CD8-positive, alpha-beta memory T cell (primary cell): ENCODE data around the gene MAP3K3. TPM values are rescaled to one million over a fixed set of nuclear protein-coding genes. Genes with fewer than 3 reads are reported as not detected.

Source experiments
- CTCF ChIA-PET: fragments of 350-600 bp; sonication (Branson Sonifier 250); formaldehyde crosslinking; loops from one replicate; lab custom pipeline; 2021; ENCODE audit warnings: antibody characterized with exemption; lab: Charles Lee
- POLR2A ChIA-PET: fragments of 350-600 bp; sonication (Branson Sonifier 250); formaldehyde crosslinking; loops from one replicate; lab custom pipeline; 2021; ENCODE audit warnings: antibody characterized with exemption; lab: Charles Lee
- DNase-seq, 5 donors: peaks; one replicate each; pipeline versions ENCODE4 v3.0.0 to v3.0.0-alpha.2; 2020 to 2022; ENCODE audit warnings: mixed read lengths in 1 of 5
- H3K27ac ChIP-seq: one replicate; pipeline ENCODE4 v1.7.0; 2013; ENCODE audit warnings: low read depth, mild to moderate bottlenecking, low read length, moderate library complexity
- H3K27me3 ChIP-seq: 2 replicates; pipeline ENCODE4 v1.7.0; 2013; ENCODE audit warnings: low read length, mild to moderate bottlenecking; ENCODE audit not compliant: insufficient read depth, poor library complexity, severe bottlenecking
- H3K36me3 ChIP-seq: 2 replicates; pipeline ENCODE4 v1.7.0; 2013; ENCODE audit warnings: mild to moderate bottlenecking, low read length, moderate library complexity; ENCODE audit not compliant: insufficient read depth
- H3K4me1 ChIP-seq: 2 replicates; pipeline ENCODE4 v1.7.0; 2013; ENCODE audit warnings: mild to moderate bottlenecking, low read length, moderate library complexity; ENCODE audit not compliant: insufficient read depth
- H3K4me3 ChIP-seq: 2 replicates; pipeline ENCODE4 v1.7.0; 2013; ENCODE audit warnings: mild to moderate bottlenecking, low read length
- H3K9me3 ChIP-seq: 2 replicates; pipeline ENCODE4 v1.7.0; 2013; ENCODE audit warnings: mild to moderate bottlenecking, low read length
- H3K27ac Mint-ChIP-seq, 8 donors: one replicate each; pipeline ENCODE4 v1.8.0; 2020 to 2021; ENCODE audit warnings: mixed read lengths in 8 of 8, mild to moderate bottlenecking in 6 of 8, inconsistent platforms in 3 of 8, moderate library complexity in 3 of 8
- H3K27me3 Mint-ChIP-seq, 2 donors: one replicate each; pipeline ENCODE4 v1.8.0; 2020 to 2021; ENCODE audit warnings: mixed read lengths in 2 of 2, mild to moderate bottlenecking in 1 of 2, moderate library complexity in 1 of 2
- H3K36me3 Mint-ChIP-seq, 3 donors: one replicate each; pipeline ENCODE4 v1.8.0; 2020 to 2021; ENCODE audit warnings: mixed read lengths in 3 of 3, inconsistent platforms in 1 of 3, mild to moderate bottlenecking in 1 of 3
- H3K4me1 Mint-ChIP-seq, 3 donors: one replicate each; pipeline ENCODE4 v1.8.0; 2020 to 2021; ENCODE audit warnings: mixed read lengths in 3 of 3, inconsistent platforms in 1 of 3, mild to moderate bottlenecking in 1 of 3
- H3K4me3 Mint-ChIP-seq, 7 donors: one replicate each; pipeline ENCODE4 v1.8.0; 2020 to 2021; ENCODE audit warnings: mixed read lengths in 7 of 7, mild to moderate bottlenecking in 6 of 7, moderate library complexity in 4 of 7, inconsistent platforms in 2 of 7
- H3K9me3 Mint-ChIP-seq, 5 donors: one replicate each; pipeline ENCODE4 v1.8.0; 2020 to 2022; ENCODE audit warnings: mixed read lengths in 5 of 5, mild to moderate bottlenecking in 3 of 5, moderate library complexity in 2 of 5, inconsistent platforms in 1 of 5
- polyA plus RNA-seq: library from polyadenylated mRNA; unstranded; fragments of 300-500 nt; fragmentation: Illumina TruSeq; gene quantifications from one replicate; pipeline ENCODE4 v1.2.3, GENCODE V29; 2021
- total RNA-seq, 2 experiments: library from RNA; stranded (reverse); gene quantifications; one replicate each; pipeline ENCODE4 v1.2.3, GENCODE V29; 2021

MAP3K3 gene
- total and polyA plus RNA-seq, 3 experiments from 2014 or later: 34.7 to 50.3 (median 35.8) TPM

GRCh38 chr17:63589646-63590045 lies 32.6 kb upstream of the MAP3K3 start:
- Histone ChIP-seq H3K9me3 (no peaks in the 10 kb centered on the region), H3K27ac (no peak overlapping the region), H3K36me3 (peaks cover 45% of the 10 kb centered on the region), H3K27me3 (no peaks in the 10 kb centered on the region), H3K4me1 (peaks cover 12% of the 10 kb centered on the region), H3K4me3 (no peak overlapping the region)
- Mint-ChIP-seq H3K27me3 (no peaks in the 10 kb centered on the region), H3K4me3 (no peak overlapping the region), H3K36me3 (peaks cover 8 to 78% (median 31%) of the 10 kb centered on the region in 3 donors), H3K4me1 (peaks cover 21 to 29% (median 24%) of the 10 kb centered on the region in 3 donors), H3K27ac (peak overlapping the region in 1 of 8 donors; percentile 83), H3K9me3 (no peaks in the 10 kb centered on the region)
- CTCF ChIA-PET: interaction anchor here (1.1 kb wide), 1 partner anchor 18 kb away, joined by 3 read pairs; no protein-coding TSS in a partner anchor
- POLR2A ChIA-PET: no interaction called here
- no peak for DNase-seq

DNA sequence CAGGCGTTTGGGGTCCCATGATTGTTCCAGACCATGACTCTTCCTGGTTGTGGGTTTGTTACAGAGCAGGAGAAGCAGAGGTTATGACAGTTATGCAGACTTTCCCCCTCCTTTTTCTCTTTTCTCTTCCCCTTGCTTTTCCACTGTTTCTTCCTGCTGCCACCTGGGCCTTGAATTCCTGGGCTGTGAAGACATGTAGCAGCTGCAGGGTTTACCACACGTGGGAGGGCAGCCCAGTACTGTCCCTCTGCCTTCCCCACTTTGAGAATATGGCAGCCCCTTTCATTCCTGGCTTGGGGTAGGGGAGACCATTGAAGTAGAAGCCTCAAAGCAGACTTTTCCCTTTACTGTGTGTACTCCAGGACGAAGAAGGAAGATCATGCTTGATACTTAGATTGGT lies 29.4 kb upstream of the MAP3K3 start:
- DNase-seq: no peak
- CTCF ChIA-PET: interaction anchor here (2.4 kb wide), 1 partner anchor 19 kb away, joined by 9 read pairs; no protein-coding TSS in a partner anchor
- Mint-ChIP-seq H3K4me3 (no peak overlapping the region), H3K9me3 (no peaks in the 10 kb centered on the region), H3K36me3 (peaks cover 8 to 59% (median 18%) of the 10 kb centered on the region in 3 donors), H3K27me3 (no peaks in the 10 kb centered on the region), H3K4me1 (peaks cover 26 to 36% (median 29%) of the 10 kb centered on the region in 3 donors), H3K27ac (peak overlapping the region in 3 of 8 donors; percentile 52 to 78 (median 55))
- Histone ChIP-seq H3K27ac (no peak overlapping the region), H3K27me3 (no peaks in the 10 kb centered on the region), H3K4me3 (no peak overlapping the region), H3K36me3 (peaks cover 28% of the 10 kb centered on the region), H3K4me1 (peaks cover 12% of the 10 kb centered on the region), H3K9me3 (no peaks in the 10 kb centered on the region)
- POLR2A ChIA-PET: no interaction called here

DNA sequence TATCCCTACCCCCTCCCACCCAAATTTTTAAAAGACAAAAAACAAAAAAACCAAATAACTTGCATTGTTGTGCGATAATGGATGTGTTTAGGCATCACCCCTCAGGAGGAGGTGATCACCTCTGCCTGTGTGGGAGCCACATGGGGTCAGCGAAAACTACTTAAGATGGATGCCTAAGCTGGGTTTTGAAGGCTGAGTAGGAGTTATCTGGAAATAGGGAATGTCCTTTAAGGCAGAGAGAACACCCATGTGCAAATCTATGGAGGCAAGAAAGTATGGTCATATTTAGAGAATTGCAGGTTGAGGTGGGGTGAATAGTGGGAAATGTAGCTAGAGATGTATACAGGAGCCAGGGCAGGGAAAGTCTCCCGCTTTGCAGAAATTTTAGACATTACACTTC lies 27.1 kb upstream of the MAP3K3 start:
- ChIA-PET POLR2A (interaction anchor here (0.7 kb wide), 1 partner anchor 13 kb away, joined by 3 read pairs; no protein-coding TSS in a partner anchor), CTCF (interaction anchor here (1.9 kb wide), 1 partner anchor 17 kb away, joined by 6 read pairs; no protein-coding TSS in a partner anchor)
- H3K4me1 Mint-ChIP-seq: peaks cover 39 to 53% (median 49%) of the 10 kb centered on the region in 3 donors

GRCh38 chr17:63596856-63597586 lies 25.2 kb upstream of the MAP3K3 start:
- H3K4me3 Mint-ChIP-seq: peak overlapping the region; percentile 9 to 70 (median 63)

More for the DNA sequence above, 27.1 kb upstream of the MAP3K3 start:
- no peak for DNase-seq
- Histone ChIP-seq H3K27ac (no peak overlapping the region), H3K36me3 (peaks cover 8% of the 10 kb centered on the region), H3K9me3 (no peaks in the 10 kb centered on the region), H3K27me3 (no peaks in the 10 kb centered on the region), H3K4me3 (no peak overlapping the region), H3K4me1 (peaks cover 29% of the 10 kb centered on the region)
- Mint-ChIP-seq H3K27ac (peak overlapping the region in 3 of 8 donors; percentile 3 to 44 (median 43)), H3K27me3 (no peaks in the 10 kb centered on the region), H3K4me3 (no peak overlapping the region), H3K36me3 (peaks cover 0 to 40% (median 11%) of the 10 kb centered on the region in 3 donors), H3K9me3 (no peaks in the 10 kb centered on the region)

DNA sequence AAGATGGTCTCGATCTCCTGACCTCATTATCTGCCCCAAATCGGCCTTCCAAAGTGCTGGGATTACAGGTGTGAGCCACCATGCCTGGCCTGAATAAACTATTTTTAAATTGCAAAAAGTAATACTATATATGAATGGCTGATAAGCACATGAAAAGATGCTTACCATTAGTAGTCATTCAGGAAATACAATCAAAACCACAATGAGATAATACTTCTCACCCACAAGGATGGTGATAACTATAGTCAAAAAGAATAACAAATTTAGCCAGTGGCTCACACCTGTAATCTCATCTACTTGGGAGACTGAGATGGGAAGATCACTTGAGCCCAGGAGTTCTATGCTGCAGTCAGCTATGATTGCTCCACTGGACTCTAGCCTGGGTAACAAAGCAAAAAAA lies 23.9 kb upstream of the MAP3K3 start:
- Histone ChIP-seq H3K27me3 (no peaks in the 10 kb centered on the region), H3K9me3 (no peaks in the 10 kb centered on the region), H3K4me1 (peaks cover 45% of the 10 kb centered on the region), H3K4me3 (no peak overlapping the region), H3K27ac (no peak overlapping the region), H3K36me3 (peaks cover 3% of the 10 kb centered on the region)
- H3K4me1 Mint-ChIP-seq: peaks cover 50 to 65% (median 57%) of the 10 kb centered on the region in 3 donors
- ChIA-PET POLR2A (interaction anchor here (0.6 to 1.0 kb wide), 2 partner anchors 12 to 124 kb away, joined by 3 to 4 read pairs; no protein-coding TSS in a partner anchor), CTCF (interaction anchor here (1.2 to 1.4 kb wide), 2 partner anchors 14 to 47 kb away, joined by 3 to 4 read pairs; no protein-coding TSS in a partner anchor)
- no peaks in the 10 kb centered on the region for H3K27me3 Mint-ChIP-seq
- peak overlapping the region; percentile 56 to 90 (median 76) for H3K27ac Mint-ChIP-seq
- peak overlapping the region; percentile 54 to 79 (median 62) for H3K4me3 Mint-ChIP-seq
- DNase-seq: peak in 1 of 5 donors; percentile 54
- peaks cover 0 to 22% (median 4%) of the 10 kb centered on the region in 3 donors for H3K36me3 Mint-ChIP-seq
- no peaks in the 10 kb centered on the region for H3K9me3 Mint-ChIP-seq

More at GRCh38 chr17:63596856-63597586, 25.2 kb upstream of the MAP3K3 start:
- Mint-ChIP-seq H3K36me3 (peaks cover 0 to 28% (median 3%) of the 10 kb centered on the region in 3 donors), H3K27ac (peak overlapping the region; percentile 56 to 97 (median 86)), H3K9me3 (no peaks in the 10 kb centered on the region), H3K27me3 (no peaks in the 10 kb centered on the region), H3K4me1 (peaks cover 52 to 67% (median 62%) of the 10 kb centered on the region in 3 donors)
- Histone ChIP-seq H3K27me3 (no peaks in the 10 kb centered on the region), H3K9me3 (no peaks in the 10 kb centered on the region), H3K4me1 (peaks cover 43% of the 10 kb centered on the region), H3K27ac (no peak overlapping the region), H3K36me3 (peaks cover 3% of the 10 kb centered on the region), H3K4me3 (no peak overlapping the region)
- peak in 1 of 5 donors; percentile 39 for DNase-seq
- POLR2A ChIA-PET: interaction anchor here (0.5 to 1.4 kb wide), 2 partner anchors 14 to 162 kb away, joined by 3 to 6 read pairs; no protein-coding TSS in a partner anchor
- CTCF ChIA-PET: interaction anchor here (1.2 to 1.6 kb wide), 5 partner anchors 15 to 171 kb away, joined by 3 to 5 read pairs (median 3); no protein-coding TSS in a partner anchor

DNA sequence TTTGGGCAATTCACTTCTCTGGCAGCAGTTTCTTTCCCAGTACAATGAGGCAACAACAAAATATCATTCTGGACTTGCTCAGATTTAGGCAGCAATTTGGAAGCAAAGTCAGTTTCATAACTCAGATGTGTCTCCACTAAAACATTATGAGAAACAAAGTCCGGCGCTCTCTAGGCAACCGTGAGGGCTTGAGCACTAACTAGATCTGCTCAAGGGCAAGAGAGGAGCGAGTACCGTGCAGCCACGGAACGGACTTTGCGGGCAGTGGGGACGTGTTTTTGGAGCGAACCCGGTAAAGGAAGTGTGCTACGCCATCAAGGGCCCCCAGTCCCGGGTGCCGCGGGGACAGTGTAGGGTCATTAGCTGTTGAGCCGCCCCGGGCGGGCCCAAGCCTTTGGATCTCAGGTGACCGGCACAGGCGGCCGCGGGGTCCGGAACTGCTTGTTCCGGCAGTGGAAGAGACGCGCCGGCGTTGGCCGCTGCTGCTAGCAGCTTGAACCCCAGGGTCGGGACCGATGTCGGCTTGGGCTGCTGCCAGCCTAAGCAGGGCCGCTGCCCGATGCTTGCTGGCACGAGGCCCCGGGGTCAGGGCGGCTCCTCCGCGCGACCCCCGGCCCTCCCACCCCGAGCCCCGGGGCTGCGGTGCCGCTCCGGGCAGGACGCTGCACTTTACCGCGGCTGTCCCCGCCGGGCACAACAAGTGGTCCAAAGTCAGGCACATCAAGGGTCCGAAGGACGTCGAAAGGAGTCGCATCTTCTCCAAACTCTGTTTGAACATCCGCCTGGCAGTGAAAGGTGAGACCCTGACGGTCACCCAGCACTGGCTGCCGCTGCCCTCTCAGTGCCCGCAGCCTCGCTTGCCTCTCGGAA lies 21.4 kb upstream of the MAP3K3 start, which contains the start of gene TACO1:
Gene TACO1 (plus strand): TSS at position 327 of the 870 bp plus-strand sequence. CDS start 189 bp downstream, at position 516.
- Histone ChIP-seq H3K9me3 (no peaks in the 10 kb centered on the region), H3K4me1 (peaks cover 45% of the 10 kb centered on the region), H3K36me3 (peaks cover 10% of the 10 kb centered on the region), H3K4me3 (peak within 1 kb of the TSS; percentile 77), H3K27ac (peak within 1 kb of the TSS; percentile 75), H3K27me3 (no peaks in the 10 kb centered on the region)
- DNase-seq: peak; percentile 48 to 76 (median 57)
- CTCF ChIA-PET: interaction anchor here (0.9 to 2.4 kb wide), 4 partner anchors 11 to 123 kb away, joined by 4 to 15 read pairs (median 4); no protein-coding TSS in a partner anchor
- Mint-ChIP-seq H3K4me3 (peak within 1 kb of the TSS; percentile 92 to 94 (median 93)), H3K27ac (peak within 1 kb of the TSS; percentile 77 to 97 (median 96)), H3K36me3 (peaks cover 0 to 27% (median 10%) of the 10 kb centered on the region in 3 donors), H3K4me1 (peaks cover 39 to 54% (median 50%) of the 10 kb centered on the region in 3 donors), H3K27me3 (no peaks in the 10 kb centered on the region), H3K9me3 (no peaks in the 10 kb centered on the region)
- POLR2A ChIA-PET: interaction anchor here (0.9 kb wide), 2 partner anchors 10 to 50 kb away, joined by 3 to 4 read pairs; no protein-coding TSS in a partner anchor
